ENCODE results near the gene TMEM132D. TPM values are rescaled to one million over a fixed set of nuclear protein-coding genes. Genes with fewer than 3 reads are reported as not detected.

TMEM132D gene
- total and polyA plus RNA-seq, 2 of the 4 experiments (the other 2 are of a cell fraction), result not detected

- Histone ChIP-seq H3K23ac (ENCODE audit: low read depth, low read length) (no peak overlapping the region), H3K9me3 (ENCODE audit: control insufficient read depth, insufficient read depth, low read length) (peaks cover 15% of the 10 kb centered on the region), H3K4me3 (ENCODE audit: insufficient read depth, low read depth, low read length) (no peak overlapping the region), H3K56ac (ENCODE audit: extremely low read depth, insufficient read depth, low read length) (no peak overlapping the region), H3K9ac (ENCODE audit: low read depth, low read length) (no peak overlapping the region), H3K4ac (ENCODE audit: low read depth, low read length) (no peak overlapping the region), H2BK5ac (ENCODE audit: low read depth, low read length, poor library complexity, severe bottlenecking) (no peak overlapping the region), H3K14ac (replicated peaks; ENCODE audit: low read depth, low read length) (no peak overlapping the region), H2AK5ac (ENCODE audit: low read depth, low read length) (no peak overlapping the region), H2AFZ (replicated peaks; ENCODE audit: low read length, poor library complexity) (no peak overlapping the region), H4K20me1 (ENCODE audit: insufficient read depth, low read length) (no peaks in the 10 kb centered on the region), H4K91ac (ENCODE audit: insufficient read depth, low read depth, low read length) (no peak overlapping the region), H3K18ac (ENCODE audit: low read depth, low read length) (no peak overlapping the region), H3K4me1 (ENCODE audit: control insufficient read depth, insufficient read depth, low read length) (no peaks in the 10 kb centered on the region), H3K27me3 (ENCODE audit: control insufficient read depth, insufficient read depth, low read length) (no peaks in the 10 kb centered on the region), H3K79me1 (ENCODE audit: low read depth in 1 of 2, low read length in 2 of 2) (no peaks in the 10 kb centered on the region), H3K27ac (ENCODE audit: insufficient read depth, low read length) (no peak overlapping the region), H3K4me2 (ENCODE audit: low read depth, low read length) (no peak overlapping the region), H2BK120ac (ENCODE audit: low read depth, low read length) (no peak overlapping the region), H2BK20ac (ENCODE audit: low read depth, low read length) (no peak overlapping the region), H4K8ac (ENCODE audit: low read depth in 2 of 2, low read length in 2 of 2) (no peak overlapping the region), H2BK15ac (ENCODE audit: low read depth, low read length) (no peak overlapping the region), H2AK9ac (replicated peaks; ENCODE audit: low read depth, low read length, poor library complexity) (no peak overlapping the region), H3K9me1 (ENCODE audit: insufficient read depth, low read length) (no peaks in the 10 kb centered on the region), H3K36me3 (ENCODE audit: control insufficient read depth, insufficient read depth, low read length) (no peaks in the 10 kb centered on the region), H4K5ac (ENCODE audit: low read depth, low read length) (no peak overlapping the region)
- WGBS, 2 experiments (ENCODE audit: extremely low coverage in 2 of 2, insufficient read length in 1 of 2), result no CpG with 5 or more reads among the region's 17 CpGs
- ATAC-seq (ENCODE audit: low read depth) (no peak), DNase-seq (no peak)
- intact Hi-C loops (cut with micrococcal nuclease), result no loop called here
- ChIA-PET CTCF (no interaction called here), POLR2A (ENCODE audit: unreplicated experiment) (no interaction called here)
- in situ Hi-C loops (cut with MboI; ENCODE audit: low sequenced_read_pairs), result no loop called here
- TF ChIP-seq RCOR1 (IDR thresholded peaks at IDR 0.05; ENCODE audit: insufficient replicate concordance, low read length) (no peak), MXI1 (IDR thresholded peaks at IDR 0.05; ENCODE audit: borderline replicate concordance, low read depth, low read length) (no peak), NFE2L2 (IDR thresholded peaks at IDR 0.05; ENCODE audit: low read depth, low read length) (no peak), POLR2A (IDR thresholded peaks at IDR 0.05; ENCODE audit: low read depth, low read length) (no peak), RFX5 (IDR thresholded peaks at IDR 0.05; ENCODE audit: low read depth, low read length) (no peak), CTCF (conservative IDR thresholded peaks at IDR 0.05; ENCODE audit: low read depth, low read length) (no peak), BHLHE40 (IDR thresholded peaks at IDR 0.05; ENCODE audit: low read depth, low read length) (no peak), CEBPB (IDR thresholded peaks at IDR 0.05; ENCODE audit: low read depth, low read length) (no peak), CHD1 (IDR thresholded peaks at IDR 0.05; ENCODE audit: low read depth, low read length) (no peak), MAZ (IDR thresholded peaks at IDR 0.05; ENCODE audit: borderline replicate concordance, low read depth, low read length) (no peak), FOS (IDR thresholded peaks at IDR 0.05; ENCODE audit: low read depth, low read length) (no peak), RAD21 (IDR thresholded peaks at IDR 0.05; ENCODE audit: low read length) (no peak), SMC3 (IDR thresholded peaks at IDR 0.05; ENCODE audit: low read depth, low read length) (no peak), MAFK (IDR thresholded peaks at IDR 0.05; ENCODE audit: low read depth, low read length) (no peak)
- TF ChIP-seq, protein P1, sequence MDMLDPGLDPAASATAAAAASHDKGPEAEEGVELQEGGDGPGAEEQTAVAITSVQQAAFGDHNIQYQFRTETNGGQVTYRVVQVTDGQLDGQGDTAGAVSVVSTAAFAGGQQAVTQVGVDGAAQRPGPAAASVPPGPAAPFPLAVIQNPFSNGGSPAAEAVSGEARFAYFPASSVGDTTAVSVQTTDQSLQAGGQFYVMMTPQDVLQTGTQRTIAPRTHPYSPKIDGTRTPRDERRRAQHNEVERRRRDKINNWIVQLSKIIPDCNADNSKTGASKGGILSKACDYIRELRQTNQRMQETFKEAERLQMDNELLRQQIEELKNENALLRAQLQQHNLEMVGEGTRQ (IDR thresholded peaks at IDR 0.05; ENCODE audit: low read depth, low read length), result no peak
- TF ChIP-seq, protein P2, sequence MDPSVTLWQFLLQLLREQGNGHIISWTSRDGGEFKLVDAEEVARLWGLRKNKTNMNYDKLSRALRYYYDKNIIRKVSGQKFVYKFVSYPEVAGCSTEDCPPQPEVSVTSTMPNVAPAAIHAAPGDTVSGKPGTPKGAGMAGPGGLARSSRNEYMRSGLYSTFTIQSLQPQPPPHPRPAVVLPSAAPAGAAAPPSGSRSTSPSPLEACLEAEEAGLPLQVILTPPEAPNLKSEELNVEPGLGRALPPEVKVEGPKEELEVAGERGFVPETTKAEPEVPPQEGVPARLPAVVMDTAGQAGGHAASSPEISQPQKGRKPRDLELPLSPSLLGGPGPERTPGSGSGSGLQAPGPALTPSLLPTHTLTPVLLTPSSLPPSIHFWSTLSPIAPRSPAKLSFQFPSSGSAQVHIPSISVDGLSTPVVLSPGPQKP (IDR thresholded peaks at IDR 0.05; ENCODE audit: borderline replicate concordance, low read depth, low read length), result no peak
- dilution Hi-C loops (cut with HindIII; ENCODE audit: low sequenced_read_pairs, unreplicated experiment), result no loop called here
- no TSS peak for BruUV-seq (replicated peaks)
Observed at GRCh38 chr12:129532707-129533499, 370.9 kb downstream of the TMEM132D start.
